GDM1 (cell line): ENCODE data around the gene TLX2.

Source experiments
- DNase-seq: peaks from one replicate; lab custom pipeline; 2025; lab: John Stamatoyannopoulos, UW

TLX2 gene

DNA sequence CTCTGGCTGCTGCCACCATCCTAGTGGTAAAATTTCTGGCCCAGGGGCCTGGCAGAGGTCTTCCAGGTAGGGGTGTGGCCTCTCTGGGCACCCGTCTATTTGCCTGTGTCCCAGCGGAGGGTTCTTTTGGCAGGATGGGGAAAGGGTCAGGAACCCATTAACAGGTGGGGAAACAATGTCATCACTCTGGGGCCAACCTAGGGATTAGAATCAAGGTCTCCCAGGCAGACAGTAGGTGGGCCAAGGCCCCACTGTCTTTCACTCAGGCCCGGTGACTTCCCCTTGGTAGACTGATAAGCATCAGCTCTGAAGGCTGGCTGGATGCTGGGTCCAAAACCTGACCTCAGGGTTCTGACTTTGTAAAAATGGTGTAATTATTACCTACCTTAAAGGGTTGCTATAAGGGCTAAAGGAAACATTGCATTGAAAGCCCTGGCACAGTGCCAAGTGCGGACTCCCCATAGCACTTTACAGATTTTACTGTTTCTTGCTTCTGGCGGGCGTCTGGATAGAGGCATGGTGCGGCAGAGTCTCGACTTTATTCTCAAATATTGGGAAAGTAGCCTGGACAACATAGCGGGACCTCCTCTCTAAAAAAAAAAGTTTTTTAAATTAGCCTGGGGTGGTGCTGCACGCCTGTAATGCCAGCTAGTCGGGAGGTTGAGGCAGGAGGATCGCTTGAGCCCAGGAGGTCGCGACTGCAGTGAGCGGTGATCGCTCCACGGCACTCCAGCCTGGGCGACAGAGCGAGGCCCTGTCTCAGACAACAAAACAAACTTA lies 17.1 kb upstream of the TLX2 start:
- DNase-seq = no peak

DNA sequence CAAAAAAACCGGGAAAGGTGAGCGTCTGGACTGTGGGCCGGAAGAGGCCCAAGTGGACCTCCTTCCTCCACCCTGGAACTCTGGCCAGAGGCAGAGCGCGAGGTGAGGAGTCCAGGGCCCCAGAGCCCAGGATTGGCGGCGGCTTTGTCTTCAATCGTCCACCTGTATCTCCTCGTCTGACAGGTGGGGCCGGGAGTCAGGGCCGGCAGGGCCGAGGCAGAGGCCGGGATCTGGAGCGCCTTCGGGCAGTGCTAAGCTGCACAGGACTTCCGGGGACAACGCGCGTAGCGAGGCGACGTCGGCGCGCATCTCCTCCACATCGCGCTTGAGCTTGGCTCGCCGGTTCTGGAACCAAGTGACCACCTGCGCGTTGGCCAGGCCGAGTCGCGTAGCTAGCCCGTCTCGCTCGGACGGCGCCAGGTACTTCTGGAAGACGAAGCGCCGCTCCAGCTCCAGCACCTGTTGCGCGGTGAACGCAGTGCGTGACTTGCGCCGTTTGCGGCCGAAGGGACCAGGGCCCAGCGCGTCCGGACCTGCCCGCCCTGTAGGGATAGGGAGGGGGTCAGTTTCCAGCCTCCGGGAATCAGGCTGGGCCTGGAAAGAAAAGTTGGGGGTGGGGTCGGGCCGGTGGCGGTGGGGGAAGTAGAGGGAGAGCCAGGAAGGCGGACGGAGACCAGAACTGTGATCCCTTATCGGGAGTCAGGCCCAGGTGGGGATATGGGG lies 16.3 kb upstream of the TLX2 start:
- DNase-seq = no peak

DNA sequence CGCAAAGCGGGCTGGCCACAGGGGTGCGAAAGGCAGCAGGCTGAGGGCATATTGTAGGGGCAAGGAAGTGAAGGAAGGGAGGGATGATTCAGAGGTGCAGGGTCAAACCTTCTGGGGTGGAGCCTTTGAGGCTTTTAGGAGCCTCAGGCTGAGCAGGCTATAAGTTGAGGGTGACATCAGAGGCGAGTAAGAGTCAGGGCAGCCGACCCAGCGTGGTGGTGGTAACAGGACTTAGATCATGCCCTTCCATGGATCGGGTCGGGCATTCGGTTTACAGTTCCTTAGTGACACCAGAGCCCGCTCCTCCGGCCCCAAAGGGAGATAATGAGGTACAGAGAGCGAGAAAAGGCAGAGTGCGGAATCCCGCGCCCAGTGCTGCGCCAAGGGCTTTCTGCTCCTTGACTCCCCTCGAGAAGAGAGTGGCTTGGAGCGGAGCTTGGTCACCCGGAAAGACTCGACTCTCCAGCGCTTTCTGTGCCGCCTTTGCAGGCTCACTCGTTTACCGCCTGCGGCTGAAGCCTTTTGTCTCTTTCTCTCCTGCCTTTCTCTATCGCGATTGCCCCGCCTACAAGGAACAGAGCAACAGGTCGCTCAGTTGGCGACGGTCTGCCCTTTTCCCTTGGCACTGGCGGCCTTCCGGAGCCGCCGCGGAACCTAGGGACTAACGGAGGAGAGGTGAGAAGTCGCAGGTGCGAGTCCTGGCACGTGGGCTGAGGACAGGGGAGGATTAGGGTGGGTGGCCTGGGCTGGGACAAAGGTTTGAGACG lies 15.6 kb upstream of the TLX2 start:
- no peak for DNase-seq

DNA sequence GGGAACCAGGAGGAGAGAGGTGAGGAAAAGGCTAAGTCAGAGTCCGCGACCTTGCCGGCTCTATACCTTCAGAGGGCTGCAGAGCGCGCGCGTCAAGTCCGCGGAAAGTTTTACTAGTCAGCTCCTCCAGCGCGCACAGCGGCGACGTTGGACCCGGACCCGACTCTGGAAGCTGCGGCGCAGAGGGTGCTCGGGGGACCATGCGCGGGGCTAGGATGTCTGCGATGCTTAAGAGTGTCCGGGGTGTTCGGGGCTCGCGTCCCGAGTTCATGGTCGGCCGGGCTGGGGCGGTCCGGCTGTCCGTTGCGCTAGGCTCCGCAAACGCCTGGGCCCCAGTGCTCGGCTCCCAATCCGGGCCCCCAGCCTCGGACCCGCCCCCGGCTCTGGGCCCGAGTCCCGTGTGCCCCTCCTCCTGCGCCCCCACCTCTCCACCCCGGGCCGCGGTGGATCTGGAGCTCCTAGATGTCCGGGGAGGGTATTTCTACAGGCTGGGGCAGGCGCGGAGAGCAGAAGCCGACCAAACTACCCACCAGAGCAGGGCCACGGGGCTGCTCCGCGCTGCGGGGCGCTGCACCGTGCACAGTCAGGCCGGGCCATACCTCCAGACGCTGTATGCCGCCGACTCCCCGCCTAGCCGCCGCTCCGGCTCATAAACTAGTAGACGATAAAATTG lies 14.8 kb upstream of the TLX2 start, which contains the start of gene LBX2:
Gene LBX2, minus strand, starts transcription at position 337 of the 673 bp plus-strand sequence. Its CDS starts 66 bp downstream, at position 271.
- DNase-seq = no peak

DNA sequence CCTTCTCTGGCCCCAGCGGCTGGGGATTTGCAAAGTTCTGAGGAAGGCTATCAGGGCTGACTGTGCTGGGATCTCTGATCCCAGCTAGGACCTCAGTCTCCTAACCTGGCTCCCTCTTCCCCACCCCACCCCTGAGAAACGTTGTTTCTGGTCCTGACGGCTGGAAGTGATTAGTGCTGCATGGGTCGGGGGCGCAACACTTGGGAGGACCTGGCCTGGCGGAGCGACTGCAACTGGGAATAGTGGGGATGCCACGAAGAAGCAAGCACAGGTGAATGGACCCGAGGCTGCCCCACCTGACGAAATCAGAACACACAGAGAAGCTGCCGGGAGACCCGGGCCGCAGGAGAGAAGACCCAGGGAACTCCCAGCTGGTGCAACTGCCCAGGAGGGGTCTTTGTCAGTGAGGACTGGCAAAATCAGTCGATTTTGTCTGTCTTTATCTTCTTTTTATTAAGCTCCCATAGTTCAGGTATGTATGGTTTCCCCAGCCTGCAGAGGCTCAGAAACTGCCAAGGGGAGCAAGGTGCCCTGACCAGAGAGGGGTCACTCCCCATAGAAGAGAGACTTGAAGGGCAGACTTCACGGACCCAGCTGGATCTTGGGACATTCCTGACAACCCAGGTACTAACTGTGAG lies 14.2 kb upstream of the TLX2 start:
- no peak for DNase-seq

DNA sequence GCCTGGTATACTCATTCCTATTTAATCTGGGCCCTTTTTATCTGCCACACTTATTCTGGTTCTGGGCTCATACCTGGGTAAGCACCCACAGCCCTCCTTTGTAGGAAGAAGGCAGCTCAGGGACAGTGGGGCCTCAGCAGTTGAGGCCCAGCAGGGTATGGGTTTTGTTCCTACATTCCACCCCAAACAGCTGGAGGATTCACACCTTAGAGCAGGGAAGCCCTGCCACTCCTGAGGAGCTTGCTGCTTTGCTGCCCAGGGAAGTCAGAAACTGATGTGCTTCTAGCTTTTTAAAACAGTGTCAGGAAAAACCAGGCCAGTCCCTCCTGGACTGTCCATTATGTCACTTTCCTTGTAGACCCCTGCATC lies 13.7 kb upstream of the TLX2 start:
- no peak for DNase-seq

DNA sequence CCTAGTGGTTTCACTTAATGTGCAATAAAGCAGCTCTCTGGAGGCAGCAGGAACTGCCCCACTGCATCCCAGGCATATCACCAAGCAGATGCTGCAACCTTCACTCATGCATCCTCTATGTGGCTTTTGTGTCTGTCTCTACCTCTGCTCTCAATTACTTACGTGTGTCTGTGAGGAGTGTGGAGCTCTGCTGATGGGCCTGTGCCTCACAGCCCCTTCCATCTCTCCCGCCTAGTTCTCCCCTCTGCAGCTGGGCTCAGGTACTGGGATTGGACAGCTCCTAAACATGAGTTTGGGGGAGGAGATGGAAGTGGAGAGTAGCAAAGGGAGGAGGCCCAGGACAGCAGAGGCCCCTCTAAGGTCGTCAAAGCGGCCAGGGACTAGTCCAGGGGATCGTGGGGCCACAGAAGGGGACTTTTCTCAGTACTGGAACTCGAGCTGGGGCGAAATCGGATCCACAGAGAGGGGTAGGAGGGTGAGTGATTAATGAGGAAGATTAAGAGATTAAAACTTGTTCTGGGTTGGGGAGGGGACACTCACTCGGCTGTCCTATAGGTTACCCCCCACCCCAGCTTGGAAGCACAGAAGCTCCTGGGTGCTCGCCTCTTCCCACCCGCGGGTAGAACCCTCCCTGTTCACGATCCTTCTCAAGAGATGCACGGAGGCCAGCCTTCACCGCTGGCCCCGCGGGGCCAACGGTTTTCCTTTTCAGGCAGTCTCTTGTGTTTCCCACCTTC lies 12.7 kb upstream of the TLX2 start:
- no peak for DNase-seq

DNA sequence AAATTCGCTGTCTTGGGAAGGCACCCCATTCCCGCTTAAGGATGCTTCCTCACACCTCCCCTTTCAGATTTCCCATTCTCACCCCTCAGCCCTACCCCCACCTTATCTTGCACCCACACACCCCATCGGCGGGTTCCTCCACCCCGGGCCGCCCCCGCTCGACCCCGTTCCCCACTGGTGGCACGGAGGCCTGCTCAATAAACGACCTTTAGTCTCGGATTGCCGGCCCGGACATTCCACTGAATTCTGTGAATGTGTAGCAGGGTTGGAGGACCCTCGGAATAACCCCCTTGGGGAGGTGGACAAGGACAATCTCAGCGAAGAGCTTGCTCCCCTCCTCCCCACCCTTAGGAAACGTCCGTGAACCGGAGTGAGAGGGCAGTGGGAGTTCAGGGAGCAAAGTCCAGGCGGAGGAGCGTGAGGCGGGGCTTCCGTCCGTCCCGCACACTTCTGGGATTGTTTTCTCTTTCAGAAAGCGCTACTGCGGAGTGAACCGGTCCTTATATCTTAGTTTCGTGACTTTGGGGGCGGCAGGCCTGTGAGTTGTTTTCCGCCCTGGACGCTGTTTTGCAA lies 12.0 kb upstream of the TLX2 start:
- DNase-seq = no peak

DNA sequence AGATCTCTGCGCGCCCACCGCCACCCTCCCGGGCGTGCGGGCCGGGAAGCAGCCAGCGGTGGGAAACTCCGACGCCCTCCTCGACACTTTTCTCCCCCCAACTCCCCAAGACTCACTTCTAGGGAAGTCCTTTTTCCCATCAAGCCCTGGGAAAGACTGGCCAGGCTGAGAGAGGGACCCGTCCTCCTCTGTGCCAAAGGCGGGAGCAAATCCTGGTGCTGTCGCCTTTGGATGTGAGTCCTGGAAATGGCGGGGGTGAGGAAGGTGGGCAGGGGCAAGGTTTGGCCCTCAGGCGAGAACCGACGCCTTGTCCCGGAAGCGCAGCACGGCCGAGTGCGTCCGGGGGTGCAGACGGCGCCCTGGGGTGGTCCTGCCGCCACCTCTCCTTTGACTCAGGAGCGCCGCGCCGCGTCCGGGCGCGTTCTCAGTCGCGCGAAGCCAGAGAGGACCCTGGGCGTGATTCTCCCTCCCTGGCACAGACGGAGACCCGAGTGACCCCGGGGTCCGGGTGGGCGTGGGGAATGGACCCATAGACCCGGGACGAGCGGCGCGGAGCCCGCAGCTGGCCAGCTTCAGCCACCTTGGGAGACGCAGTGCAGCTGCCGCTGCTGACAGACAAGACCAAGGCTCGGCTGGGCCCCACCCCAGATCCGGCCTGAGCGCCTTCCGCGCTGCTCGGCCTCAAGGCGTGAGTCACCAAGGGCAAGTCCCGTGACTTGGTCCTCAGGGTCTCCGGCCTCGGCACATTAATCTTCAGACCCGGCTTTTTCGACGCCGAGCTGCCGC lies 11.3 kb upstream of the TLX2 start:
- peak; percentile 46 for DNase-seq

DNA sequence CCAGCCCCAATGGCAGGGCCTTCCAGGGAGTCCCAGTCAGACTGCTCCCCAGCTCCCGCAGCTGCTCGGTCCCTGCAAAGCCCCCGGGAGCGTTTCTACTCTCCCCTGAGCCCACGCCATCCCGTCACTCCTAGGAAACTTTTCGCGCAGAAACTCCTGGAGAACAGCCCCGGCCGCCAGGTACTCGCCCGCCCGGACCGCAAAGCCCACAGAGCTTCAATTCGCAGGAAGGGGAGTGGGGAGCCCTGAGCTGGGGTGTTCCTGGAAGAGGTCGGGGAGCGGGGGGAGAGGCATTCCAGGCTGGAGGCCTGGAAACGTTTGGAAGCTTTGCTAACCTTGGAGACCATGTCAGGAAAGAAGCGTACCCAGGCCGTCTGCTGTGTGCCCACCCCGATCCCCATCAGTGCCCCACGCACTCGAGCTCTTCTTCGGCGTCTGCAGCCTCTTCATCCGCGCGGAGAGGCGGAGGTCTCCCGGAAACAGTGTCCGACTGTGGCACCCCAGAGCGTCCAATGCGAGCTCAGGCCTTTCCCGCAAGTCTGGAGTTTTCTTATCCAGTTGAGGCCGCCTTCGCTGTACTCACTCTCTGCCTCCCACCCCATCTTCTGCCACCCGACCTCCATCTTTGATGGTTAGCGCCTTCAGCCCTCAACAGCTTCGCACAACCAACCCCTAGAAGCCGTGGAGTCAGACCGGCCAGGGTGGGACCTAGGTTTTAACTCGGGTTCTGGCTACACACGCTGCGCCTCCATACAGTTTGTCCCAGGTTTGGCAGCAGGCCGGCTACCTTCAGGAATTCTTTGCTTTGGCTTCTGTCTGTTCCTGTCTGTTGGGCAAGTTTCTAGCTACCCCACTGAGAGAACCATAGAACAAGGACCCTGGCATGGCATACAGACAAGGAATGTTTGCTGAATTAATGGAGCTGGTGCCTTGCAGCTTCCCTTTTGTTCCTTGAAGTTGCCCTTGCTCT lies 10.5 kb upstream of the TLX2 start:
- no peak for DNase-seq

DNA sequence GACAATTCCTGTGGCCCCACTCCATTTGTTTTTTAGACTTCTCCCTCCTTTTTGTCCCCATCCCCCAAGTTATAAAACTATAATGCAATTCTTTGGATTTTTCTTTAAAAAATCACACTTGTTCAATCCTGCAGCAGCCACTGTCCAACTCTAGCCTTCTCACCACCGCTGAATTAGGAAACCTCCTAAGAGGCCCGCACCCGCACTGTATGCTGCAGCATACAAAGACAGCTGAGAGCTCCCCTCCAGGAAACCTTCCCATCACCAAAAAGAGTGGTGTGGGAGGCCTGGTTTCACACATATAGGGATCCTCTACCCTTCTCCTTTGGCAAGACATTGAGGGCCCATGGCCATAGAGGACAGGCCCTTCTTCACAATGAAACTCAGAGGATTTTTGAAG lies 9.7 kb upstream of the TLX2 start:
- no peak for DNase-seq

DNA sequence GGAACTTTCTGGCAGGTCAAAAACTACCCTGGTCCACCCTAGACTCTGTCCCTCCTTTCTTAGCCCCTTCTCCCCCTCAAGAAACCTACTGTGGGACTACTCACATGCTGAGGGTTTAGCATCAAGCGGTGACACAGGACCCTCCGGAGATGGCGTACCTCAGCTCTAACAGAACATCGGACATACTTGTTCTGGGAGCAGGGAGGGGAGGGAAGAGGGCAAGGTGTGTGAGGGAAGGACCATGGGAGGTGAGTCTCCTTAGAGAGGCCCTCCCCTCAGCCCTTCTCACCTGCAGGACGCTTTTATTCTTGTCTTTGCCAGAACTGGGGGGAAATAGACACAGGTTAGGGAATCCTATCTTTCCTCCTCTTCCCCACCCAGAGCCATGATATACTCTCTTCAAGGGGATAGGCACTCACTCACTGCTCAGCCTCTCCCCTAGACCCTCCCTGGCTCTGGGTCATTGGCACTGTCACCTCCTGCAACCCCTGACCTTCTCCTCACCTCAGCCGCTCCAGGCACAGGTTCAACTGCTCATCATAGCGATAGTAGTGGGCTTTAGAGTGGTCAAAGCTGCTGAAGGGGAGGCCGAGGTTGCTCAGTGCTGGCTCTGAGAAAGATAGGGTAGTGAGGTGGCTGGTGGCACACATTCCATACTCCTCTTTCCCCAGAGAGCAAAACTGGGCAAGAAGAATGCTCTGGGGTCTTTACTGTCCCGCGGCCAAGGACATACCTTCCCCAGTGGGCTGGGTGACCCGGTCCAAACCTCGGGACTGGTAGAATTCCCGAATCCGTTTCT lies 8.6 kb upstream of the TLX2 start:
- no peak for DNase-seq

DNA sequence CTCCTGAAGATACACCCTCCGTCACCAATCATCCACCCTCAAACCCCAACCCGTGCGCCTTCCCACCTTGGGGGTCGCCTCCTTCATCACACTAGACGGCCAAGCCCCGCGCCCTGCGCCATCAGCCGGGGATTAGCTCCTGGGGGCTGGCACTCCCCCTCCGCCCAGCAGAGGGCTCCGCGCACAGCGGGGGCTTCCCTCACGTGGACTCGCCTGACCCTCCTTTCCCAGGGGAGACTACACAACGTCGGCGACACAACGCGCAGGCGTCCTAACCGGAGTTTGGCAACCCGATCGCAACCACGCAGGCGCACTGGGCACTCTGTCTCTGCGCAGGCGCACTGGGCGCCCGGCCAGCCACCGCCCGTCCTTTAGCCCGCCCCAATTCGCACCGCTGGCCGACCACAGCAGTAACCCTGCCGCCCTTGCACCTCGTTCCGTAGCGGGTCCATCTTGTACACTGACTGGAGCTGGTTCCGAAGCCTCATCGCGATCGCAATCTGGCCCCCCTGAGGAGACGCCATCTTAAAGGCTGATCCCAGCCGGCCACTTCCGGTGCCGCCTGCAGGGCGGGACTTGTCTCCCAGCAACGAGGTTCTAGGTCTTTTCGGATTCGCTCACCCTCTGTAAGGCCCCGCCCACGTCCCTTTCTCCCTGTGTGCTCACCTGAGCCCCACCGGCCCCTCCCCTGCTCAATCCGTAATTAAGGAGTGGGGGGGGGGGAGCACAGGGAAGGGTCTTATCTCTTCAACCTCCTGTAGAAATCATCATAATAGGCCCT lies 6.9 kb upstream of the TLX2 start, which contains the start of gene PCGF1:
Gene PCGF1, minus strand, starts transcription at position 551 of the 781 bp plus-strand sequence. Its CDS starts 27 bp downstream, at position 524.
- DNase-seq = peak; percentile 93

DNA sequence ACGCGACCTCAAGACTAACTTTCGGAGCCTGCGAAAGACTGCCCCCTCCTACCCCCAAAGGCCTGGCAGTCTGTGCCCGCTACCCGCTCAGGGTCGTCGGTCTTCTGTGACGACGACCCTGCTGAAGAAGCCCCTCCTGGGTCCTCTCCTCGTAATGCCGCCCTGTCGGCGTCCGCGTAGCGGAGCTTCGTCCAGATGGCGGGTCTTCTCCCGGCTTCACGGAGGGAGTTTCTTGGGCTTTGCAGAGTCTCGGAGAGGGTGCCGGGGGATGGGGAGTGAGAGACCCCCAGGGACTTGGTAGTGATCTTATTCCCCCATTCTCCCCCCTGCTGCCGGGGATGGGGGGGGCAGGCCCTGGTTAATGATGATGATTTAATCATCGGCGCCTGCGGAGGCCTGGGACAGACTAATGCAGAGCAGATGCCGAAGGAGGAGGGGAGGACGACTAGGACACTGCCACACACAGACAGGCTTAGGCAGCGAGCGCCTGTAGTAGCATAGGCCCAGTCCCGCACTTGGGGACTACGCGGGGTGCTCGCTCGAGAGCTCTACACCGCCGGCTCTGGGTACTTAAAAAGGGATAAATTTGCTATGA lies 6.2 kb upstream of the TLX2 start:
- no peak for DNase-seq

DNA sequence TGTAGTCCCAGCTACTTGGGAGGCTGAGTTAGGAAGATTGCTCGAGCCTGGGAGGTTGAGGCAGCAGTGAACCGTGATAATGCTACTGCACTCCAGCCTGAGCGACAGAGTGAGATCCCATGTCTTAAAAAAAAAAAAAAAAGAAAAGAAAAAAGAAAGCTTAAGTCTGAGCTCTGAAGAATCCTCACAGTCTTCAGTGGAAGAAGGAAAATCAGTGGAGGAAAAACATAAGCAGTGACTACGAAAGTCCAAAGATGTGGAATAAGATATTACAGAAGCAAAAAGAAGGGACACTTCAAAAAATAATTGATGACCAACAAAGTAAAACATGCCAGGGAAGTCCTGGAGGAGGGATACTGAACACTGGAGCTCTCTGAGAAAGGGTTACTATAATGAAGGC lies 4.0 kb upstream of the TLX2 start:
- DNase-seq = no peak
